Tibial artery (tissue), 4 donors: ENCODE data around the gene RPH3AL.
"Not testable (repeated sequence)": the region's sequence is repeated elsewhere in the genome, so short reads cannot be mapped to it uniquely, and the experiment has no call there.

Experiments
- DNase-seq, 2 donors: peaks; one replicate each; pipeline ENCODE4 v3.0.0-alpha.2; 2019
- H3K27ac ChIP-seq, 2 donors: fragments of 200-600 bp; sonication (generic) in 1 of 2; 1 replicate in 1 of 2; 2 replicates in 1 of 2; pipeline ENCODE4 v1.5.1; 2018 to 2019; ENCODE audit warnings: mild to moderate bottlenecking in 1 of 2
- H3K27me3 ChIP-seq, 2 donors: fragments of 200-600 bp; sonication (generic) in 1 of 2; one replicate each; pipeline versions ENCODE4 v1.5.1 to v1.6.0; 2016 to 2019
- H3K36me3 ChIP-seq, 3 donors: fragments of 200-600 bp; sonication (generic) in 2 of 3; one replicate each; pipeline ENCODE4 v1.5.1; 2016 to 2019; ENCODE audit warnings: mild to moderate bottlenecking in 2 of 3
- H3K4me1 ChIP-seq, 4 donors: fragments of 200-600 bp; sonication (generic) in 2 of 4; 1 replicate in 3 of 4; 2 replicates in 1 of 4; pipeline ENCODE4 v1.5.1; 2016 to 2019
- H3K4me3 ChIP-seq, 2 donors: fragments of 200-600 bp; sonication (generic) in 1 of 2; 1 replicate in 1 of 2; 2 replicates in 1 of 2; pipeline ENCODE4 v1.5.1; 2018 to 2019; ENCODE audit warnings: mild to moderate bottlenecking in 2 of 2
- H3K9me3 ChIP-seq, 3 donors: fragments of 200-600 bp; sonication (generic) in 1 of 3; one replicate each; pipeline ENCODE4 v1.5.1; 2016 to 2019
- CTCF ChIP-seq, 2 experiments: fragments of 200-600 bp in 1 of 2; fragments of 450-650 bp in 1 of 2; IDR thresholded peaks; one replicate each; pipeline ENCODE4 v1.5.1; 2017 to 2019; ENCODE audit warnings: antibody characterized with exemption in 2 of 2, mild to moderate bottlenecking in 1 of 2, moderate library complexity in 1 of 2
- intact Hi-C: fragments of 100-400 bp; cut with DNase I; formaldehyde crosslinking; loops from one replicate; pipeline ENCODE4 v1.15.0; 2023; ENCODE audit warnings: low total_unique reads

RPH3AL gene

GRCh38 chr17:206941-207560 is 145.6 kb downstream of the RPH3AL start:
- Histone ChIP-seq H3K27ac (no peak overlapping the region), H3K36me3 (no peaks in the 10 kb centered on the region), H3K4me1 (no peaks in the 10 kb centered on the region), H3K27me3 (peaks cover 0 to 19% of the 10 kb centered on the region in 2 donors), H3K9me3 (no peaks in the 10 kb centered on the region), H3K4me3 (no peak overlapping the region)
- intact Hi-C loops = no loop called here
- no peak for TF ChIP-seq CTCF (IDR thresholded peaks at IDR 0.05)
- no peak for DNase-seq

- intact Hi-C loops, H3K9me3 ChIP-seq, DNase-seq, H3K36me3 ChIP-seq, H3K27ac ChIP-seq, H3K4me3 ChIP-seq, H3K4me1 ChIP-seq: not testable (repeated sequence)
- H3K27me3 ChIP-seq = peaks cover 0 to 19% of the 10 kb centered on the region in 2 donors
Measured at GRCh38 chr17:206484-206883, 146.1 kb downstream of the RPH3AL start.

- Histone ChIP-seq H3K4me3 (no peak overlapping the region), H3K36me3 (no peaks in the 10 kb centered on the region), H3K9me3 (no peaks in the 10 kb centered on the region), H3K27me3 (peaks cover 0 to 19% of the 10 kb centered on the region in 2 donors), H3K4me1 (no peaks in the 10 kb centered on the region), H3K27ac (no peak overlapping the region)
- intact Hi-C loops = no loop called here
- DNase-seq = no peak
- TF ChIP-seq CTCF (IDR thresholded peaks at IDR 0.05) = no peak
Measured at GRCh38 chr17:205817-206216, 146.8 kb downstream of the RPH3AL start.

- H3K27ac ChIP-seq = no peak overlapping the region
- TF ChIP-seq CTCF (IDR thresholded peaks at IDR 0.05) = no peak
- H3K4me3 ChIP-seq = no peak overlapping the region
- intact Hi-C loops = no loop called here
- DNase-seq = no peak
- peaks cover 0 to 24% of the 10 kb centered on the region in 2 donors for H3K27me3 ChIP-seq
- no peaks in the 10 kb centered on the region for H3K9me3 ChIP-seq
- peaks cover 0 to 2% (median 0%) of the 10 kb centered on the region in 4 donors for H3K4me1 ChIP-seq
- H3K36me3 ChIP-seq = no peaks in the 10 kb centered on the region
Measured at GRCh38 chr17:205148-205669, 147.4 kb downstream of the RPH3AL start.

GRCh38 chr17:204427-205147 is 148.0 kb downstream of the RPH3AL start:
- Histone ChIP-seq H3K4me1 (peaks cover 0 to 8% (median 0%) of the 10 kb centered on the region in 4 donors), H3K9me3 (no peaks in the 10 kb centered on the region), H3K27ac (no peak overlapping the region), H3K36me3 (no peaks in the 10 kb centered on the region), H3K27me3 (peaks cover 0 to 30% of the 10 kb centered on the region in 2 donors), H3K4me3 (no peak overlapping the region)
- no peak for DNase-seq
- TF ChIP-seq CTCF (IDR thresholded peaks at IDR 0.05) = no peak
- intact Hi-C loops = no loop called here

GRCh38 chr17:202501-202951 is 150.1 kb downstream of the RPH3AL start:
- H3K27me3 ChIP-seq = peaks cover 0 to 34% of the 10 kb centered on the region in 2 donors
- H3K4me1 ChIP-seq = peaks cover 0 to 10% (median 0%) of the 10 kb centered on the region in 4 donors
- H3K36me3 ChIP-seq = no peaks in the 10 kb centered on the region
- H3K27ac ChIP-seq = no peak overlapping the region
- no peak overlapping the region for H3K4me3 ChIP-seq
- intact Hi-C loops = no loop called here
- TF ChIP-seq CTCF (IDR thresholded peaks at IDR 0.05) = no peak
- H3K9me3 ChIP-seq = no peaks in the 10 kb centered on the region
- no peak for DNase-seq

- H3K9me3 ChIP-seq, DNase-seq, H3K27ac ChIP-seq, H3K36me3 ChIP-seq, intact Hi-C loops, H3K4me3 ChIP-seq: not testable (repeated sequence)
- Histone ChIP-seq H3K27me3 (peaks cover 0 to 39% of the 10 kb centered on the region in 2 donors), H3K4me1 (peaks cover 0 to 10% (median 0%) of the 10 kb centered on the region in 4 donors)
Measured at GRCh38 chr17:201736-202135, 150.9 kb downstream of the RPH3AL start.

GRCh38 chr17:201257-201656 is 151.3 kb downstream of the RPH3AL start:
- intact Hi-C loops = not testable (repeated sequence)

More at GRCh38 chr17:201257-201656, 151.3 kb downstream of the RPH3AL start:
- not testable (repeated sequence) for DNase-seq, H3K9me3 ChIP-seq, H3K27ac ChIP-seq, H3K4me3 ChIP-seq, H3K36me3 ChIP-seq
- Histone ChIP-seq H3K4me1 (peaks cover 0 to 10% (median 0%) of the 10 kb centered on the region in 4 donors), H3K27me3 (peaks cover 0 to 41% of the 10 kb centered on the region in 2 donors)
